OCI-LY3 (cell line): ENCODE results near the gene GPR89B.
"Not testable (repeated sequence)": the region's sequence is repeated elsewhere in the genome, so short reads cannot be mapped to it uniquely, and the experiment has no call there.

Source experiments
- H2AFZ ChIP-seq: fragments of 200-600, 300-600 bp; shearing (Covaris generic); 2 replicates; pipeline ENCODE4 v1.6.0; 2014; ENCODE audit warnings: antibody characterized with exemption, low read depth, low read length
- H3K27ac ChIP-seq: fragments of 200-600, 300-600 bp; sonication (generic); 2 replicates; pipeline ENCODE4 v1.5.1; 2014; ENCODE audit warnings: mild to moderate bottlenecking, low read length, moderate library complexity, mixed read lengths
- H3K27me3 ChIP-seq: fragments of 200-600, 300-600 bp; sonication (generic); 2 replicates; pipeline ENCODE4 v1.6.1; 2014; ENCODE audit warnings: low read depth, low read length, mixed read lengths
- H3K36me3 ChIP-seq: fragments of 200-600, 300-600 bp; sonication (generic); replicated peaks from 2 replicates; pipeline ENCODE3; 2014; ENCODE audit warnings: low read depth, low read length, mixed read lengths
- H3K4me1 ChIP-seq: fragments of 300-600, 200-600 bp; sonication (generic); 2 replicates; pipeline ENCODE4 v1.6.1; 2014; ENCODE audit warnings: low read length, mixed read lengths
- H3K4me2 ChIP-seq: fragments of 200-600, 300-600 bp; sonication (generic); 2 replicates; pipeline ENCODE4 v1.6.1; 2014; ENCODE audit warnings: low read length, mixed read lengths
- H3K4me3 ChIP-seq: fragments of 300-600, 200-600 bp; sonication (generic); 2 replicates; pipeline ENCODE4 v1.5.1; 2014; ENCODE audit warnings: antibody characterized with exemption, mild to moderate bottlenecking, low read length, moderate library complexity
- H3K79me2 ChIP-seq: fragments of 300-600, 200-600 bp; shearing (Covaris generic); 2 replicates; pipeline ENCODE4 v1.6.1; 2014; ENCODE audit warnings: mild to moderate bottlenecking, low read length, mixed read lengths
- H3K9ac ChIP-seq: fragments of 300-600, 200-600 bp; shearing (Covaris generic); 2 replicates; pipeline ENCODE4 v1.6.0; 2014; ENCODE audit warnings: mild to moderate bottlenecking, low read length, moderate library complexity
- H3K9me3 ChIP-seq: fragments of 200-600, 300-600 bp; shearing (Covaris generic); 2 replicates; pipeline ENCODE4 v1.6.1; 2014; ENCODE audit warnings: low read length, mixed read lengths; ENCODE audit not compliant: insufficient read depth
- H4K20me1 ChIP-seq: fragments of 200-600, 300-600 bp; sonication (generic); 2 replicates; pipeline ENCODE4 v1.6.1; 2016; ENCODE audit warnings: low read length, mixed read lengths; ENCODE audit not compliant: insufficient read depth
- CTCF ChIP-seq: fragments of 200-600, 300-600 bp; sonication (generic); IDR thresholded peaks from 2 replicates; pipeline ENCODE4 v1.5.1; 2014; ENCODE audit warnings: antibody characterized with exemption, low read length, low read depth
- EZH2phosphoT487 ChIP-seq: fragments of 200-600 bp; shearing (Covaris generic); IDR thresholded peaks from 2 replicates; pipeline ENCODE4 v1.6.1; 2018; ENCODE audit warnings: antibody characterized with exemption, mixed run types, low read depth

GPR89B gene

GRCh38 chr1:147996088-147996487, 67.9 kb downstream of the GPR89B start:
- H3K4me3 ChIP-seq, H3K9ac ChIP-seq, H3K9me3 ChIP-seq, H3K27me3 ChIP-seq, H4K20me1 ChIP-seq, H3K36me3 ChIP-seq, H3K79me2 ChIP-seq, H3K4me1 ChIP-seq, H3K27ac ChIP-seq, H2AFZ ChIP-seq, H3K4me2 ChIP-seq: not testable (repeated sequence)

GRCh38 chr1:148007724-148008123, 79.5 kb downstream of the GPR89B start:
- H3K9ac ChIP-seq, H3K79me2 ChIP-seq, H2AFZ ChIP-seq, H3K36me3 ChIP-seq, H3K4me2 ChIP-seq, H3K4me1 ChIP-seq, H4K20me1 ChIP-seq, H3K4me3 ChIP-seq, H3K27me3 ChIP-seq, H3K9me3 ChIP-seq, H3K27ac ChIP-seq: not testable (repeated sequence)

- Histone ChIP-seq H2AFZ (no peak overlapping the region), H3K4me1 (no peaks in the 10 kb centered on the region), H3K79me2 (no peaks in the 10 kb centered on the region), H3K4me2 (no peak overlapping the region), H3K36me3 (no peaks in the 10 kb centered on the region), H3K9me3 (no peaks in the 10 kb centered on the region), H4K20me1 (no peaks in the 10 kb centered on the region), H3K9ac (no peak overlapping the region), H3K4me3 (no peak overlapping the region), H3K27me3 (no peaks in the 10 kb centered on the region), H3K27ac (no peak overlapping the region)
- TF ChIP-seq EZH2phosphoT487 (no peak), CTCF (no peak)
These were observed 82.3 kb downstream of the GPR89B start for GRCh38 chr1:148010527-148010926.

GRCh38 chr1:148013177-148014144, 85.2 kb downstream of the GPR89B start:
- H3K4me2 ChIP-seq, H4K20me1 ChIP-seq, H3K27me3 ChIP-seq, H3K36me3 ChIP-seq, H3K4me1 ChIP-seq, H3K9me3 ChIP-seq, H3K4me3 ChIP-seq, H2AFZ ChIP-seq, H3K79me2 ChIP-seq, H3K27ac ChIP-seq, H3K9ac ChIP-seq: not testable (repeated sequence)

GRCh38 chr1:148014289-148015200, 86.3 kb downstream of the GPR89B start:
- H3K27me3 ChIP-seq, H3K36me3 ChIP-seq, H3K4me3 ChIP-seq, H3K79me2 ChIP-seq, H3K4me1 ChIP-seq, H3K9ac ChIP-seq, H4K20me1 ChIP-seq, H2AFZ ChIP-seq, H3K9me3 ChIP-seq, H3K4me2 ChIP-seq, H3K27ac ChIP-seq: not testable (repeated sequence)

- H3K27me3 ChIP-seq, H3K27ac ChIP-seq, H3K4me1 ChIP-seq, H3K9ac ChIP-seq, H4K20me1 ChIP-seq, H3K9me3 ChIP-seq, H3K4me2 ChIP-seq, H3K79me2 ChIP-seq, H2AFZ ChIP-seq, H3K4me3 ChIP-seq, H3K36me3 ChIP-seq: not testable (repeated sequence)
These were observed 96.7 kb downstream of the GPR89B start for GRCh38 chr1:148024918-148025317.

- not testable (repeated sequence) for H3K27me3 ChIP-seq, H3K4me2 ChIP-seq, H2AFZ ChIP-seq, H3K36me3 ChIP-seq, H4K20me1 ChIP-seq, H3K27ac ChIP-seq, H3K9me3 ChIP-seq, H3K79me2 ChIP-seq, H3K4me1 ChIP-seq, H3K4me3 ChIP-seq, H3K9ac ChIP-seq
These were observed 98.8 kb downstream of the GPR89B start for GRCh38 chr1:148027004-148027403.

GRCh38 chr1:148032247-148032646, 104.0 kb downstream of the GPR89B start:
- H3K36me3 ChIP-seq, H2AFZ ChIP-seq, H3K27me3 ChIP-seq, H3K4me1 ChIP-seq, H3K79me2 ChIP-seq, H3K4me2 ChIP-seq, H3K4me3 ChIP-seq, H3K9me3 ChIP-seq, H4K20me1 ChIP-seq, H3K9ac ChIP-seq, H3K27ac ChIP-seq: not testable (repeated sequence)
